Measurements from ENCODE around the gene PTPRQ.

DNA sequence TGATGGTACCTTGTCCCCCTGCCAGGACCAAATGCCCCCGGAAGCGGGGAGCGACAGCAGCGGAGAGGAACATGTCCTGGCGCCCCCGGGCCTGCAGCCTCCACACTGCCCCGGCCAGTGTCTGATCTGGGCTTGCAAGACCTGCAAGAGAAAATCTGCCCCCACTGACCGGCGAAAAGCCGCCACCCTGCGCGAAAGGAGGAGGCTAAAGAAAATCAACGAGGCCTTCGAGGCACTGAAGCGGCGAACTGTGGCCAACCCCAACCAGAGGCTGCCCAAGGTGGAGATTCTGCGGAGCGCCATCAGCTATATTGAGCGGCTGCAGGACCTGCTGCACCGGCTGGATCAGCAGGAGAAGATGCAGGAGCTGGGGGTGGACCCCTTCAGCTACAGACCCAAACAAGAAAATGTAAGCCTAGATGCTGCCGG is 263.8 kb downstream of the PTPRQ start:
- TF ChIP-seq, protein P1, sequence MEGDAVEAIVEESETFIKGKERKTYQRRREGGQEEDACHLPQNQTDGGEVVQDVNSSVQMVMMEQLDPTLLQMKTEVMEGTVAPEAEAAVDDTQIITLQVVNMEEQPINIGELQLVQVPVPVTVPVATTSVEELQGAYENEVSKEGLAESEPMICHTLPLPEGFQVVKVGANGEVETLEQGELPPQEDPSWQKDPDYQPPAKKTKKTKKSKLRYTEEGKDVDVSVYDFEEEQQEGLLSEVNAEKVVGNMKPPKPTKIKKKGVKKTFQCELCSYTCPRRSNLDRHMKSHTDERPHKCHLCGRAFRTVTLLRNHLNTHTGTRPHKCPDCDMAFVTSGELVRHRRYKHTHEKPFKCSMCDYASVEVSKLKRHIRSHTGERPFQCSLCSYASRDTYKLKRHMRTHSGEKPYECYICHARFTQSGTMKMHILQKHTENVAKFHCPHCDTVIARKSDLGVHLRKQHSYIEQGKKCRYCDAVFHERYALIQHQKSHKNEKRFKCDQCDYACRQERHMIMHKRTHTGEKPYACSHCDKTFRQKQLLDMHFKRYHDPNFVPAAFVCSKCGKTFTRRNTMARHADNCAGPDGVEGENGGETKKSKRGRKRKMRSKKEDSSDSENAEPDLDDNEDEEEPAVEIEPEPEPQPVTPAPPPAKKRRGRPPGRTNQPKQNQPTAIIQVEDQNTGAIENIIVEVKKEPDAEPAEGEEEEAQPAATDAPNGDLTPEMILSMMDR (IDR thresholded peaks at IDR 0.05) = no peak
- no peak for TF ChIP-seq POLR2A (IDR thresholded peaks at IDR 0.05)
